ENCODE results near the gene TMEM131L.

DNA sequence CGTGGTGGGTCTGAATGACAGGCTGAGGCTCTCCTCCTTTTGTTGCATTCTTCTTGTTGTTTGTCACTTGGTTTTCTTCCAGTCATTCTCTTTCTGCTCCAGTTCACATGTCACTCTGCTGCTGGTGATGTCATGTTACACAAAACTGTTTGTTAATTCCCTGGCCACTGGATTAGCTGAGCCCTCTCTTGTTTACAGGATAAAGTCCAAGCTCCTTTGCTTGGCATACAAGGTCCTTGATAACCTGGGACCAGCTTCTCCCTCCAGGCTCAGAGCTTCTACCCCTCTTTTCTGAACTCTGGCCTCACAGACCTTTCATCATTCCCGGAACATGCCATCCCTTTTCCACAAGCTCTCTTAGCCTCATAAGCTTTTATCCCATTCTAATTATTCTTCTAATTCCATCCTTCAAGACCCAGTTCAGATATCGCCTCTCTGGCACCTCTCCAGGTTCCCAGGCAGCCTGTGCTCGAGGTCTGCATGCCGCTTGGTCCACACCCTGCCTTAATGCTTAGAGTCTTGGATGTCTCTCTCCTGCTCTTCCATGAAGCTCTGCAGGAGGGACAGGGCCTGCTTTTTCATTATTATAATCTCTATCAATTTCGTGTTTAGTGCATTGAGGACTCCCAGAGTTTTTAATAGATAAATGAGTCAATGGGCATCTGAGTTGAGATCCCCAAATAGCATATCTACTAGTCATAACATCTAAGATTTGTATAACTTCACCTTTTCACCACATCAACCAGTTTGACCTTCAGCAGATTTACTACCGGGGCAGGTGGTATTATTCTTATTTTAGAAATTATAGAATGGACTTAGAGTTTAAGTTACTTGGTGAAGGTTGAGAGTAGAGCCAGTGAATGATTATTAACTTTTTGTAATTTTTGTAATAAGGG is 98.7 kb downstream of the TMEM131L start:
- TF ChIP-seq, protein P1, sequence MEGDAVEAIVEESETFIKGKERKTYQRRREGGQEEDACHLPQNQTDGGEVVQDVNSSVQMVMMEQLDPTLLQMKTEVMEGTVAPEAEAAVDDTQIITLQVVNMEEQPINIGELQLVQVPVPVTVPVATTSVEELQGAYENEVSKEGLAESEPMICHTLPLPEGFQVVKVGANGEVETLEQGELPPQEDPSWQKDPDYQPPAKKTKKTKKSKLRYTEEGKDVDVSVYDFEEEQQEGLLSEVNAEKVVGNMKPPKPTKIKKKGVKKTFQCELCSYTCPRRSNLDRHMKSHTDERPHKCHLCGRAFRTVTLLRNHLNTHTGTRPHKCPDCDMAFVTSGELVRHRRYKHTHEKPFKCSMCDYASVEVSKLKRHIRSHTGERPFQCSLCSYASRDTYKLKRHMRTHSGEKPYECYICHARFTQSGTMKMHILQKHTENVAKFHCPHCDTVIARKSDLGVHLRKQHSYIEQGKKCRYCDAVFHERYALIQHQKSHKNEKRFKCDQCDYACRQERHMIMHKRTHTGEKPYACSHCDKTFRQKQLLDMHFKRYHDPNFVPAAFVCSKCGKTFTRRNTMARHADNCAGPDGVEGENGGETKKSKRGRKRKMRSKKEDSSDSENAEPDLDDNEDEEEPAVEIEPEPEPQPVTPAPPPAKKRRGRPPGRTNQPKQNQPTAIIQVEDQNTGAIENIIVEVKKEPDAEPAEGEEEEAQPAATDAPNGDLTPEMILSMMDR (conservative IDR thresholded peaks at IDR 0.05; ENCODE audit: low read length) = no peak
- no peak for TF ChIP-seq EZH2phosphoT487 (IDR thresholded peaks at IDR 0.05; ENCODE audit: borderline replicate concordance)
